HG03135 (cell line): ENCODE measurements around the gene POLG2.
A peak's percentile ranks its signal among the peaks of the same experiment; 100 is the strongest.

Experiments used
- ATAC-seq: cut with Tn5 transposase; IDR thresholded peaks from one replicate; pipeline ENCODE4 v1.9.1; 2021; ENCODE audit warnings: mild to moderate bottlenecking, moderate library complexity; ENCODE audit not compliant: unreplicated experiment

POLG2 gene

DNA sequence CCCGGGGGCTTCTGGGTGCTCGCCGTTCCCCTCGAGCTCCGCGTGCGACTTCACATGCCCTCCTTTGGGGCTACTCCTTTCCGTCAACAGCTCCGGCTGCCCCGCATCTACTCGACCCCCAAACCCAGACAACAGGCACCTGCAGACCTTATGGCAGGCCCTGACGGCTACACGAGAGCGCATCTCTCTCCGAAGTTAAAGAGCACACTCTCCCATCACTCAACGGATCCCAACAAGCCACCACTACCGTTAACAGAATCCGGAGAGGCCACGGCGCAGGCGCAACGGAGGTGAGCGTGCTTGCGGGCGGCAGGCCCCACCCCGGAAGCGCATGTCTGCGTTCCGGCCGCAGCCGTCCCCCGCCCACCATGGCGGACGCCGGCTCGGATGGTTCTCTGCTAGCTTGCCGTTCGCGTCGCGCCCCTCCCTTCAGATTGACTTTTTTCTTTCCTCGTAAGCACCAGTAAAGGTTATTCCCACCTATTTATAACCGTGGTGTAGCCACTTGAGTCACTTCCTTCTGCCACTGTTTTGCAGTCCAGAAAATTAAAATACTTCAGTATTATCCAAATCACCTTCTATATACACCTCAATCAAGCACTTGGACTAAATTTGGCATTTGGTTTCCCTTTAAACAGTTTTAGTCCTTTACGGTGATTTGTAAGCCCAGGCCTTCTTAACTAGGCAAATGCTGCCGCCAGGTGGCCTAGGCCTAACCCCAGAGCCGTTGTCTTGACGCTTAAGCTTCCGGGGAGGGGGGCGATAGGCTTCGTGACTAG lies at the start of gene POLG2:
TSS of gene POLG2 (minus strand) at position 269 of the 779 bp plus-strand sequence. CDS start at position 183, 86 bp downstream.
- peak; percentile 67 for ATAC-seq

DNA sequence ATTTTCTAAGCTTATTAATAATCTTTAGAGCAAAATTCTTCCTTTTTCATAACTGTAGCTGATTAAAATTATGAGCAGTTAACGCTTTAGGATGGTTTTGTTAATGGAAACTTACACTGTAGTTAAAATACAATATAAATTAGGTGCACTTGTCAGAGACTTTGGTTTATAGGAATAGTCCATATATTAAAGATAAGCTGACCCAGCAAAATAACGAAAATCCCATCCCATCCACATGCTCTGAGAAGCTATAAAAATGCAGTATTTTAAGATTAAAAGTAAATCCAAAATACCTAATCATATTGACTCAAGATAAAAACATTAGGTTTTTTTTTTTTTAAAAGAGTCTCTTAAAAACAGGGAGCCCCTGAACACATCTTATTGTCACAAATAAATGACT lies 47.9 kb upstream of the POLG2 start:
- no peak for ATAC-seq

DNA sequence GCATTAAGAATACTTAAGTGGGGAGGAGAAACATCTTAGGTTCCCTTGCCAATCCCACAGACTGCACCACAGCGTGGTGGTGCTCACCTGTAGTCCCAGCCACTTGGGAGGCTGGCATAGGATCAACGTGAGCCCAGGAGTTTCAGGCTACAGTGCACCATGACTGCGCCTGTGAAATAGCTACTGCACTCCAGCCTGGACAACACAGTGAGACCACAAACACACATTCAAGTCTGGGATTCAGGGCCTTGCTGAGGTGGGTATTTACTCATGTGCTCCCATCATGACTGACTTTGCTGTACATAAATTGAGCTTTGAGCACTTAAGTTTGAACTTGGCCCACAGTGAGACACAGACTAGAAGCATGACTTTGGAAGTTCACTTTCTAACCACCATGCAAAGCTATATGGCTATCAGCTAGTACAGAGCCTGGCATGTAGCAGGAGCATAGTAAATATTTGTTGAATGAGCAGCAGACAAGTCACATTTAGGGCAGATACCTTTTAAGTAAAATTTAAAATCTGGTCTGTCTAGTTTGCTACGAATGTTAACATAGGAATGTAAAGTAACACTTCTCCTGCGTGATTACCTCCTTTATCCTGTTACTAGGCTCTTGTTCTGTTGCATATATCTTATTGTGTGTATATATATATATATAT lies 43.4 kb upstream of the POLG2 start:
- no peak for ATAC-seq

DNA sequence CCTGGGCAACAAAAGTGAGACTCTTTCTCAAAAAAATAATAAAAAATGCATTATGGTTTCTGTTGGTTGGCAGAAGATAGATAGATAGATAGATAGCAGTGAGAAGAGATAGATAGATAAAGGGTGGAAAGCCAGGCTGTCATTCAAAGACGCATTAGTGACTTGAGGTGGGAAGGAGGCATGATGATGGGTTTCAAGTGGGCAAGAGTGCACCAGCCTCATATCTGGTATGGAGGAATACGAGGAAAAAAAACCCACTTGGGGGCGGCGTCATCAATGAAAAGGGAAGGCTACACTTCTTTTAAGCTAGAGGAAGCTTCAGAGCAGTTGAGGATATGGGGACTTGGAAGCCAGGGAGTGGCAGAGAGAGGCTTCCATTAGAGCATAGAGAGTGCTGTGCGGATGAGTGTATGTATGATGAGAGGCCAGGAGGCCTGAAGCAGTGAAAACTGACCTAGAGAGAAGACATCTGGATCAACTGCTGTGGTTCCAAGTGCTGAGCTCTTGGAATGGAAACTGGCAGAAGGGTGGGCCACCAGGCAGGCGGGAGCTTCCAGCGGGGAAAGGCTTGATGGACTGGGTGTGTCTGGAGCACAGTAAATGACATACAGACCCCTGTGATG lies 41.8 kb upstream of the POLG2 start:
- no peak for ATAC-seq

DNA sequence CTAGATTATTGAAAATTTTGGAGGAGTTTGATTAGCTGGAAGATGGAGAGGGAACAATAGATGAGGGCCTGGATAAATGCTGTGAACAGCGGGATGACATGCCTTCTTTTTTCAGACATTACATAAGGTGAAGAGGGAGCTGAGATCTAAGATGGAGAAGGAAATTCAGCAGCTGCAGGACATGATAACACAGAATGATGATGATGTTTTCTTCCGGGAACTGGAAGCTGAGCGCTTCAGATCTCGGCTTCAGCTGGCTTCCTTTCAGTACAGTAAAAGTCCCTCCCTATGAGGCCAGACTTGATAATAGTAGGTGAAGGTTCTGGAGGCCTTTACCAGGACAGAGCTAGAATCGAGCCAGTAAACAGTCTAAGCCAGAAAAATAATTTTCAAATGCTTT lies 40.6 kb upstream of the POLG2 start:
- ATAC-seq = no peak

DNA sequence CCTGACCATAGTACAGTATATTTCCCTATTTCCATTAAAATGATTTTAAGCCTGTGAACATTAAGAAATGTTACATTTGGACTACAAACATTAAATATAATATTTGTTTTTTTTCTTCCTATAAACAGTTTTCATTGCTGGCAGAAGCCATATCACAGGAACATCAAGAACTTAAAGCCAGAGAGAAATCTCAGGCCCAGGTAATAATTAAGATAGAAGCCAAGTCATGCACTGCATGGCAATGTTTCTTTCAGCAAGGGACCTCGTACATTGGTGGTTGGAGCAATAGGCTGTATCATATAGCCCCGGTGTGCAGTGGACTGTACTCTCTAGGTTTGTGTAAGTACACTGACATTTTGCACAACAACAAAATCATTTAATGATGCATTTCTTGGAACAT lies 40.1 kb upstream of the POLG2 start:
- no peak for ATAC-seq

DNA sequence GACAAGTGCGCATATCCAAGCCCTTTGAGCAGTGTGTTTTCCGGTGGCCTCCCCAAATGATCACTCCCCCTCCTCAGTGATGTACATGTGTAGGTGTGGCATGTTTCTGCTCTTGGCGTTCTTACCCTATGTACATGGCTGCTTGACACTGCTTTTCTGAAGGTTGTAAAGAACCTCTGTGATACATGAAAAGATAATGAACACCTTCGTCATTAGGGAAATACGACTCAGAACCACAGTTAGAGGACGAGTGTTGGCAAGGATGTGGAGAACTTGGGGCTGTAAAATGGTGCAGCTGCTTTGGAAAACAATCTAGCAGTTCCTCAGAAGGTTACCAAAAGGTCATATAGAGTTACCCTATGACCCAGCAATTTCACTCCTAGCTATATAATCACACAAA lies 38.5 kb upstream of the POLG2 start:
- ATAC-seq = no peak

DNA sequence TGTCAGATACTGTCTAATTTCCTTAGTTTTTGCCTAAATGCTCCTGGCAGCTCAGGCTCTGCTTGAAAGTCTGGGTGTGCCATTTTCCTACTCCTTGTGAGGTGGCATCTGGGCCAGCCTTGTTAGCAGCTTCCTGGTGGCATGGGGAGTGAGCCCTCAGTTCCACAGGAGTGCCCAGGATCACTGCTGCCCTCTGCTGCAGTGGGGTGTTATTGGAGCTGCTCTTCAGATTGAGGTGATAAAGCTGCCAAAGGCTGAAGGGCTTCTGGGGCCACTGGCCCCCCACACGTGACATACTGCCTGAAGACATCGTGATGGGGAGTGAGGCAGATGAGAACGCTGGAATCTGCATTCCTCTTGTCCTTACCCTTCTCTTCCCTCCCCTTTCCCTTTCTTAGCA lies 37.3 kb upstream of the POLG2 start:
- ATAC-seq = no peak

DNA sequence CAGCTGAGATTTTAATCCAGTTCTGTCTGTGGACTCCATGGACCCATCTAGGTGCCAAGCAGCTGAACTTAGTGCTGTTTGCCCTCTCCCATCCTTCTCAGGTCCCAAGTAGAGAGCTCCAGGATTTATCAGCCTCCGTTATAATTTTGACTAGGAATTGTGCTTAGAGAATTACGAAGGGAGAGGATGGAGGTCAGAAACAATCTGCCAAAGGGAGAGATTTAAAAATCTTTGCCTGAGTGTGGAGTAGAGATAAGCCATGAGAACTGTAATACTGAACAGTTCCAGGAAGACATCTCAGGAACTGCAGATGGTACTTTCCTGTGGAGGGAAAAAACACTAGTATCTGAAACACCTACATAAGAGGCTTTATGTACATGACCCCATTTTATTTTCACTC lies 36.9 kb upstream of the POLG2 start:
- ATAC-seq = no peak

DNA sequence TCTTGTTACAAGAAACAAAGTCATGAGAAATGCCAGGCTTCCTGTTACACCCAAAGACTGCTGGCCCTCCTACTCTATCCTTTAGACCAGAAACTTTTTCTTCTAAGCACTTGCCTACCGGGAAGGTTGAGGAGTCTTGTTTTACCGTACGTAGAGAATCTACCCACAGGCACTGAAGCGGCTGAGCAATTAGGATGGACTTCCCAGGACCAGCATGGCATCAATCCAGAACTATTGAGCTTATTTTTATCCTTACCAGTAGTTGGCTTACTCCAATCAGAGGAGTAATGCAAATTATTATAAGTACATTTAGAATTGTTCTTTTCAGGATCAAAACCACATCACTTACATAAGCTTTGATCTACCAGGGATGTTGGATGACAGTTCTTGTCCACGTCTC lies 35.6 kb upstream of the POLG2 start:
- ATAC-seq = no peak

DNA sequence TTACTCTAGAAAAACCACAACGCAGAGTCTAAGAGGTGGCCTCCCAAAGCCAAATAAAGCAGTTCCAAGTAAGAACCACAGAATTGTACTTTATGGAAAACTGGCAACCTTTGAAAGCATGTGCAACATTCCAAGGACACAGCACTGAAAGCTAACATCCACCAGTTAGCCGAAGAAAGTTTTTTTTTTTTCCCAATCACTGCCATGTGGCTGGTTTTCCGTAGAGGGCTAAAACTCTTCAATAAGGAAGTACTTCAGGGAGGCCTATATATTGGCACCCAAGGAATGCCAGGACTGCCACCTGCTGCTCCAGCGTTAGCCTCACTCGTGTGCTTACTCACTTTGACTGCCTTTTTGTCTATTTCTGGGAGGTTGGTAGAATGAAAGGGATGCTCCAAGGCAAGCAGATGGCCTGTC lies 35.1 kb upstream of the POLG2 start:
- no peak for ATAC-seq

DNA sequence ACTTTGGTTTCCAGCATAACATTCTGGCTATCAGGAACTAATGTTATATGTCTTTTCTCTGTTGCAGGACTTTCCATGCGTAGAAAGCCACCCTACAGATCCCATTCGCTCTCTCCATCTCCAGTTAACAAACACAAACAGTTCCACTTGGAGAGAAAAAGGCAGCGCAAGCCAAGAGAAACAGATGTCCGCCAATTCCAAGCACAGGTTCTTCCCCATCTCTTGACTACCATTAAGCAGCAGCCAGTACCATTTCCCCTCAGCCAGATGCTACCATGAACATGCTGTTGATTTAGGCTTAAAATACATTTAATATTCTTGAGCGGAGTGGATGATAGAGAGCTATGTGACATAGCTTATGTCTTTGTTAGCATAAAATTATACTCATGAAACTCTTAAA lies 32.4 kb upstream of the POLG2 start:
- no peak for ATAC-seq

DNA sequence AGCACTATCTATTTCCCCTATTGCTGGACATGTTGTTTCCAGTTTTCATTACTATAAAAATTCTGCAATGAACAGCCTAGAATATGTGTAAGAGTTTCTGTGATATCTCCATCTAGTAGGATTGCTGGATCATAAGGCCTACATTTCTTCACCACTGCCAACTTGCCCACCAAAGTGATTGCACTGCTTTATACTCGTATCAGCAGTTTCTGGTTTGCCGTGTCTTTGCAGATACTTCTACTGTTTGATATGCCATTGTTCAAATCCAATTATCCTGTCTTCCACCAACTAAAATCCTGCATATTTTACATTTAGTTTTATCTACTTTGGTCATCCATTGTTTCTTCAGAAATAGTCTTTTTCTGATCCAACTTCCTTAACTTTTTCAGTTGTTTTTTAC lies 31.1 kb upstream of the POLG2 start:
- ATAC-seq = no peak

DNA sequence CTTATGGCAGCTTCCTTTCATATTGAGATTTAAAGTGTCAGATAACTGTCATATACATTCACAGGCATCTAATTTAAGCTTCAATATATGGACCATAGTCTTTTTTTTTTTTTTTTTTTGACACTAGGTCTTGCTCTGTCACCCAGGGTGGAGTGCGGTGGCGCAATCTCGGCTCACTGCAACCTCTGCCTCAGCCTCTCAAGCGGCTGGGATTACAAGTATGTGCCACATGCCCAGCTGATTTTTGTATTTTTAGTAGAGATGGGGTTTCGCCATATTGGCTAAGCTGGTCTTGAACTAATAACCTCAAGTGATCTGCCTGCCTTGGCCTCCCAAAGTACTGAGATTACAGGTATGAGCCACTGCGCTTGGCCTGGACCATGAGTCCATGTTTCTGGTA lies 23.5 kb upstream of the POLG2 start:
- no peak for ATAC-seq

DNA sequence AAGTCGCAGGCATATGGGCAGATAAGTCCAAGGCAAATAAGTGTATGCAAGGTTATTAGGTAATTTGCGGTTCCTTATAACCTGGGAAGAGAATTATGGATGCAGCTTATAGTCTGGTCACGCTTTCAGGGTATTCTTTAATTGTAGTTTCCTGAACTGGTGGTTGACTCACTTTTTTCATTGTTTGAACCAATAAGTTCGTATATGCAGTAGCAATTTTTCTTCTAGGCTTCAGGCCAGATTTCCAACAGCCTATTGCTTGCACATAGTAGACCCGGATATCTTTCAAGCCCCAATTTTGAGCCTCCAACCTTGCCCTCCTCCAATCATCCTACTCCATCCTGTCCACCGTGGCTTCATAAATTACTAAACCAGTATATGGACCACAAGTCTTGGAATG lies 22.7 kb upstream of the POLG2 start:
- ATAC-seq = no peak

DNA sequence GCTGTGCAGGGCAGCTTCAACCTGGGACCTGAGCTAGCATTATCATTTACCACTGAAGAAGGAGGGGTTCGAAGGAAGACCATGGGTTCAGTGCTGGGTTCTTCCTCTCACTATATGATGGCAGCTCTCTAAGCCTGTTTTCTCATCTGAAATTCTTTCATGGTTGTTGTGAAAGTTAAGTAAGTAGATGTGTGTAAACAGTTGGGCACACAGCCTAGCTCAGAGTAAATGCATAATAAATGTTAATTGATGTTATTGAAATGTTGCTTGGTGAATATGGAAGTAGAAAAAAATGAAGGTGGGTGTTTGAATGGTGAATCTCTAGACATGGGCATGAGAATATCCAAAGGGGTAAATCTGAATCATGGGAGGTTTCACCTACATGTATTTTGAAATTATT lies 19.0 kb upstream of the POLG2 start:
- no peak for ATAC-seq

DNA sequence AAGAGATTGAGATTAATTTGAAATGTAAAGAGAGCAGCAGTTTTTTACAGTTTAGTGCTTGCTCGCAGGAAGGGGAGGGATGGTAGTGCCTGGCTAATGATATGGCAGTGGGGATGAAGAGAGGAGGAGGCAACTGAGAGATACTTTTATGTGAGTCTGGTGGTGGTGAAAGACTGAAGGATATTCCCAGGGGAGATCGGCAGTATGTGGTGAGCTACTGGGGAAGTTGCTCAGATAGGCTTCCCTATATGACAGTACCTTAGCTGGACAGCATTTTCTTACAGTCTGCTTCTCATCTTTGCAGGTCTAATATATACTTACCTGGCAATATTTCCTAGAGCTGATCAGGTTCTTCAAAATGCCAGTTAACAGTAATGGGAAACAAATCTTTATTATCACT lies 18.6 kb upstream of the POLG2 start:
- ATAC-seq = no peak

DNA sequence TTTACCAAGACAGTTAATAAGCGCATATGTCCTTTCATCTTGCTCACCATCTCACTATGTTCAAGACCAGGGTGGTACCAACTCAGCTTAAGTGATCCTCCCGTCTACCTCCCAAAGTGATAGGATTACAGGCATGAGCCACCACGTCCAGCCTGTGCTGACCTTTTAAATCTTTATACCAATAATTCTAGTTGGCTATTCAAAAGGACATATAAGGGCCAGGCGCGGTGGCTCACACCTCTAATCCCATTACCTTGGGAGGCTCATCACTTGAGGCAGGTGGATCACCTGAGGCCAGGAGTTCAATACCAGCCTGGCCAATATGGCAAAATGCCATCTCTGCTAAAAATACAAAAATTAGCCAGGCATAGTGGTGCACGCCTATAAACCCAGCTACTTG lies 12.3 kb upstream of the POLG2 start:
- no peak for ATAC-seq

DNA sequence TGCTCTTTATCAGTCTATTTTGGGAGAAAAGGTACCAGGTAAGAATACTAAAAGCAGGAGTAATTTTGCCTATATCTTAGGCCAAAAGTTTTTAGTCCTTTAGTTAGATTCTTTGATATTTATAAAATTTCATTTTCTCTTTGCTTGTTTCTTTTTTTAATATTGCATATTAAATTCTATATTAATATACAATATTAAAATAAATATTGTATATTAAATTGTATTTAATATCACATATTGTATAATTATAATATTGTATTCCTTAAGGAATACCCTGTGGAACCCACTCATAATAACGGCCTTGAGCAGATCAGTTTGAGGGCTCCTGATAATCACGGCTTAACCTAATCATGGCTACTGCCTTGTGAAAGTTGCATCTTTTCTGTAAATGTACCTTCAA lies 11.8 kb upstream of the POLG2 start:
- ATAC-seq = no peak

DNA sequence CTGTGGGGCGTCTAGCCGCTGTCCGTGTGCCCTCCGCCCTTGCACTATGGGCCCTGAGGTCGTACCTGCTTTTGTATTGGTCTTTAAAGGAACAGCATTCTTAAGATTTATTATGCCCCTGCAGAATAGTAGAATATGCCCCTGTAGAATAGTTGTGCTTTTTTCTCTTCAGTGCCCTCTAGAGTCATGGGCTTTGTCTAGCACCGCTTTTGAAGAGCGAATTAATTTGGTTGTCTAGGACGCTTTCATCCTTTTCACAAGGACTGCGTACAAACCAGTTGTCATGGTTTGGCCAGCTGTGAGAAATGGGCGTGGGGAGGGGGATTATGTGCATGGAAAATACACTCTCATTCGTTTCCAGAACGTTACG lies 10.5 kb upstream of the POLG2 start:
- ATAC-seq = peak; percentile 26

DNA sequence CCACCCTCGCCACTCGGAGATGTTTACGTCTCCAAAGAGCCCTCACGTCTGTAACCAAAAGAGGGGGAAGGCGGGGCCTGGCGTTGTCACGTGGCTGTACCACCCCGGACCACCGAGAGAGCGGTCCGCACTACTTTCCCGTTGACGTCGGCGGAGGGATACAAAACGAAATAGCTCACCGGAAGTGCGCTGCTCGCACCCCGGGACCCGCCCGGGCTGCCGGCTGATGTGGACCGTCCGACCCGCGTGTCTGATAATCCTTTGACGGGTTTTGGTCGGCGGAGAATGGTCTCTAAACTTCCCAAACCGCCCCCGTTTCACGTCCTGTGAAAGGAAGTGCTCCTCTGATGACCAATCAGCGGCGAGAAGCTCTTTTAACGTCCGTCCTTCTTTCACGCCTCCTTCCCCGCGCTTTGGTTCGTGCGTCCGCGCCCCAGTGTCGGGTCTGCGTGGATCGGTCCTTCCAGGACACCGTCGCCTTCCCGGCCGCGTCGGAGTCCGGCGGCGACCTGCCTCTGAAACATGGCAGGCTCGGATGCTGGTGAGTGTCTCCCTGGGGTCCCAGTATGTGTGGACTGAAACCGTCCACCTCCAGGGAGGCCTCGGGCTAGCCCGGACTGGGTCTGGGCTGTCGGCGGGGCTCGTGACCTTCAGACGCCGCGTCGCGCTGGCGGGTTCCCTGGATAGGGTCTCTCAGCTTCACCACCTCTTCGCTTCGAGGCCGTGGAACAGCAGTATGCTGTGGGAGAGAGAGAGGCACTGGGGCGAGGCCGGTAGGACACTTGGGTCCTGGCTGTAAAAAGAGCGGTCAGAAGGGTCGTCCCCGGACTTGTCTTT lies 9.9 kb upstream of the POLG2 start, which contains the start of gene CEP95:
TSS of gene CEP95 (plus strand) at position 402 of the 837 bp plus-strand sequence. CDS start at position 523, 121 bp downstream.
- ATAC-seq = peak; percentile 64
